Body of pancreas (tissue), 4 donors: ENCODE results near the gene MRPS5. TPM values are rescaled to one million over a fixed set of nuclear protein-coding genes. Genes with fewer than 3 reads are reported as not detected.

ENCODE experiments used
- ATAC-seq: fragments of 150-250 bp; one replicate; pipeline ENCODE4 v1.9.1; 2016
- DNase-seq, 4 donors: peaks; one replicate each; pipeline ENCODE4 v3.0.0-alpha.2; 2019
- H3K27ac ChIP-seq, 4 donors: fragments of 200-600 bp; sonication (generic); 1 replicate in 3 of 4; 2 replicates in 1 of 4; pipeline versions ENCODE4 v1.5.1 to v1.6.1; 2016 to 2019; ENCODE audit warnings: mild to moderate bottlenecking in 1 of 4, mixed read lengths in 1 of 4, moderate library complexity in 1 of 4
- H3K27me3 ChIP-seq, 2 donors: fragments of 200-600 bp; sonication (generic); one replicate each; pipeline ENCODE4 v1.6.0; 2016; ENCODE audit warnings: mild to moderate bottlenecking in 1 of 2
- H3K36me3 ChIP-seq, 2 donors: fragments of 200-600 bp; sonication (generic); replicated peaks in 1 of 2; 2 replicates each; pipeline ENCODE4 v1.5.1; 2016; ENCODE audit warnings: low read depth in 2 of 2; ENCODE audit not compliant: insufficient read depth in 1 of 2
- H3K4me1 ChIP-seq: fragments of 200-600 bp; sonication (generic); one replicate; pipeline ENCODE4 v1.6.0; 2016
- H3K4me3 ChIP-seq, 2 donors: fragments of 200-600 bp; sonication (generic); 1 replicate in 1 of 2; 2 replicates in 1 of 2; pipeline ENCODE4 v1.5.1; 2016 to 2019
- H3K9me3 ChIP-seq, 3 donors: fragments of 200-600 bp; sonication (generic); 1 replicate in 2 of 3; 2 replicates in 1 of 3; pipeline ENCODE4 v1.5.1; 2016
- CTCF ChIP-seq, 7 experiments: fragments of 450-650 bp in 4 of 7; fragments of 200-600 bp in 3 of 7; sonication (generic) in 3 of 7; IDR thresholded peaks; one replicate each; pipeline ENCODE4 v1.5.1; 2016 to 2019; ENCODE audit warnings: antibody characterized with exemption in 7 of 7
- POLR2A ChIP-seq, 3 donors: fragments of 450-650 bp; IDR thresholded peaks; one replicate each; pipeline ENCODE4 v1.6.1; 2016; ENCODE audit warnings: antibody characterized with exemption in 3 of 3, mild to moderate bottlenecking in 2 of 3
- WGBS, 2 donors: methylation state at CpG; one replicate each; pipeline ENCODE4 v1.1.5; 2017; 5-methylcytosine and 5-hydroxymethylcytosine counted together
- intact Hi-C: fragments of 100-400 bp; cut with DNase I; formaldehyde crosslinking; loops from one replicate; pipeline ENCODE4 v1.15.1; 2023
- total RNA-seq, 2 donors: library from RNA; depleted of rRNA; stranded (reverse); fragments of >200 nt; gene quantifications; one replicate each; pipeline ENCODE4 v1.1.0, GENCODE V29; 2016

Gene MRPS5
- total RNA-seq, 2 donors from 2014 or later: 31.6 to 46.1 TPM

DNA sequence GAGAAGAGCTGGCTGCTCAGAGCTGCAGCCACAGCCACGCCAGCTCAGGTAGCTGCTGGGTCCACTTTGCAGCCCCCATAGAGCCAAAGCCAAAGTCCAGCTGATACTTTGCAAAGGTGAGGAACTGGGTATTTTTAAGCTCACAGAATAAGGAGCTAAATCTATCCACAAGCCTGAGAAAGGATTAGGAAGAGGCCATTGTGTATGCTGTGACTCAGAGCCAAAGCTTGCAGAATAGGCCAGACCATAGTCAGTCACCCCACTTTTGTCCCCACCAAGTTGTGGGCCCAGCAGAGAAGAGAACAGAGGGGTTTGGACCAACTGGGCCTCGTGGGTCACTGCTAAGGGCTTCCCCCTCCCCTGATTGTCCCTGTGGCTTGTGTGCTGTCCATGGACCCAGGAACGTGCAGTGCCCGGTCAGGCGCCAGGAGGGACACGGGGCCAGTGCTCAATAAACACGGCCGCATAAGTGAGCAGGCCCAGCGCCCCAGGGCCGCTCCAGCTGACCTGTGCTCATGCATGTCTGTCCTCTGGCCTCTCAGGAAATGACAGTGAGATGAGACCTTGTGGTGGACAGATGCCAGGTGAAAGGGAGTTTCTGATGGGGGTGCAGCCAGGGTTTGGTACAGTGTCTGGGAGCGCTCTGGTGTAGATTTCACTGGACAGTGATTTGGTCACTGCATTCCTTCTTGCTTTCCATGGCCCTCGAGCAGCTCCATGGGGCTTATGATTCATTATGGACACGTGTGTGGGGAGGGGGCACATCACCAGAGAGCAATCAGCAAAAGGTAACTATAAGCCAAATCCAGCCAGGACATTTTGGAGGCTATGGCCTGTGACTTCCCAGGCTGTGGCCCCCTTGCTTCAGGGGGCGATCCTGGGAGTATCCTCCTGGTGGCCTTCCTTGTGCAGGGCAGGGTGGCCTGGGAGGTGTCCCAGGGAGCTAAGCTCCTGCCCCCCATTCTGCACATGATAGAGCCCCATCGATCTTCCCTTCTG, 64.8 kb downstream of the MRPS5 start:
- Histone ChIP-seq H3K4me3 (no peak overlapping the region), H3K36me3 (no peaks in the 10 kb centered on the region), H3K27me3 (no peaks in the 10 kb centered on the region), H3K4me1 (peaks cover 21% of the 10 kb centered on the region), H3K27ac (peak overlapping the region in 1 of 4 donors; percentile 52), H3K9me3 (no peaks in the 10 kb centered on the region)
- DNase-seq (no peak), ATAC-seq (no peak)
- TF ChIP-seq POLR2A (IDR thresholded peaks at IDR 0.05) (no peak), CTCF (IDR thresholded peaks at IDR 0.05) (no peak)
- 68 to 76% methylated on average over 8 to 15 of the region's 15 CpGs for WGBS, 2 donors
- intact Hi-C loops: no loop called here

- Histone ChIP-seq H3K36me3 (no peaks in the 10 kb centered on the region), H3K27ac (no peak overlapping the region), H3K4me3 (no peak overlapping the region), H3K4me1 (peaks cover 21% of the 10 kb centered on the region), H3K9me3 (no peaks in the 10 kb centered on the region), H3K27me3 (no peaks in the 10 kb centered on the region)
- intact Hi-C loops: no loop called here
- 61 to 84% methylated on average over 2 to 8 of the region's 8 CpGs for WGBS, 2 donors
- ATAC-seq: no peak
- no peak for DNase-seq
- TF ChIP-seq POLR2A (IDR thresholded peaks at IDR 0.05) (no peak), CTCF (IDR thresholded peaks at IDR 0.05) (no peak)
These were observed 65.6 kb downstream of the MRPS5 start for GRCh38 chr2:95056044-95056443.

- Histone ChIP-seq H3K27ac (no peak overlapping the region), H3K9me3 (no peaks in the 10 kb centered on the region), H3K36me3 (no peaks in the 10 kb centered on the region), H3K4me3 (no peak overlapping the region), H3K27me3 (no peaks in the 10 kb centered on the region), H3K4me1 (peaks cover 21% of the 10 kb centered on the region)
- WGBS, 2 donors: 56 to 71% methylated on average over 3 of the region's 3 CpGs
- no peak for TF ChIP-seq CTCF (IDR thresholded peaks at IDR 0.05)
- no peak for TF ChIP-seq POLR2A (IDR thresholded peaks at IDR 0.05)
- intact Hi-C loops: no loop called here
- ATAC-seq: no peak
- no peak for DNase-seq
These were observed 66.3 kb downstream of the MRPS5 start for GRCh38 chr2:95055262-95055661.

DNA sequence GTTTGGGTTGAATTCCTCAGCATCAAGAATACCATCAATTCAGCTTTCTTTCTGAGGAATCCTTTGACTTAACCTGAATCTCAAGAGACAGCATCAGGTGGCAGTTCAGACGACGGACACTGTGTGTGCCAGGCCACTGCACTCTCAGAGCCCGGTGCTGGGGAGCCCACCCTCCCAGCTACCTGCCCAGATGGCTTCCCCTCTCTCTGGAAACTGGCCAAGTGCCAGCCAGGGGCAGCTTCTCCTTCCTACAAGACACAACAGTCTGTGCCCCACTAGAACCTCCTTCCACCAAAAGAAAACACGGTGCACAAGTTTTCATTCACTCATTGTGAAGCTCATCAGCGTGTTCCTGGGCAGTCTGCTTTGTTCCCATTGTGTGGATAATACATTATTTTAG, 67.6 kb downstream of the MRPS5 start:
- Histone ChIP-seq H3K4me1 (peaks cover 10% of the 10 kb centered on the region), H3K9me3 (no peaks in the 10 kb centered on the region), H3K36me3 (no peaks in the 10 kb centered on the region), H3K27me3 (no peaks in the 10 kb centered on the region), H3K27ac (no peak overlapping the region), H3K4me3 (no peak overlapping the region)
- TF ChIP-seq CTCF (IDR thresholded peaks at IDR 0.05) (no peak), POLR2A (IDR thresholded peaks at IDR 0.05) (no peak)
- ATAC-seq (no peak), DNase-seq (no peak)
- intact Hi-C loops: no loop called here
- 53 to 60% methylated on average over 5 of the region's 5 CpGs for WGBS, 2 donors
